ENCODE results near the gene MDC1.

DNA sequence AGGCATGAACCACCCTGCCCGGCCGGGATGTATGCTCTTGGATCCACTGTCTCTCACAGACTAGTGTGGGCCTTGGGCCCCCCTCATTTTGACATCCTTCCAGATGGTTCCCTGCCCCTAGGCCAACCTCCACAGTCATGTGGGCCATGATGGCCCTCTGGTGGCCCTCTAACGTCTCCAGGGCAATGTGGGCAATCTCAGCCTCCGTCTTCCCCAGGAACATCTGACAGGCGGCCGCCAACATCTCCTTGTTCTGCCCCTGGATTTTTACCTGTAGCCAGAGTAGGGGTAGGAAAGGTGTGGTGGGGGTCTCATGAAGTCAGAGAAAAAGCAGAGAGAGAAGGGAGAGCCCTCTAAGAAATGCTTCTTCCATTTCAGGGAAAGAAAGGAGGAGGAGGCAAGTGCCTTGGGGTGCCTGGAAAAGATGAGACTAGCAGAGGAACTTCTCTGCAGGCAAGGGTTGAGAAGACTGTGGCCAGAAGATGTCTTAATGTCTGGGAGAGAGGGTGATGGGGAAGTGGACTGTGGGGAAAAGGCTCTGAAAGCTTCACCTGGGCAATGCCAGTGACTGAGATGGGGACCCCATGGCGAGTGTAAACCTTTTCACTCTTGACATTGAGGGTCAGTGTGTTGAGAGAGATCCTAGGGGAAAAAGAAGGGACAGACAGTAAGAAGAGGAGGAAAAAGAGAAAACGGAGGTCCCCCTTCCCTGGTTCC is 24.1 kb upstream of the MDC1 start:
- TF ChIP-seq, protein P1, sequence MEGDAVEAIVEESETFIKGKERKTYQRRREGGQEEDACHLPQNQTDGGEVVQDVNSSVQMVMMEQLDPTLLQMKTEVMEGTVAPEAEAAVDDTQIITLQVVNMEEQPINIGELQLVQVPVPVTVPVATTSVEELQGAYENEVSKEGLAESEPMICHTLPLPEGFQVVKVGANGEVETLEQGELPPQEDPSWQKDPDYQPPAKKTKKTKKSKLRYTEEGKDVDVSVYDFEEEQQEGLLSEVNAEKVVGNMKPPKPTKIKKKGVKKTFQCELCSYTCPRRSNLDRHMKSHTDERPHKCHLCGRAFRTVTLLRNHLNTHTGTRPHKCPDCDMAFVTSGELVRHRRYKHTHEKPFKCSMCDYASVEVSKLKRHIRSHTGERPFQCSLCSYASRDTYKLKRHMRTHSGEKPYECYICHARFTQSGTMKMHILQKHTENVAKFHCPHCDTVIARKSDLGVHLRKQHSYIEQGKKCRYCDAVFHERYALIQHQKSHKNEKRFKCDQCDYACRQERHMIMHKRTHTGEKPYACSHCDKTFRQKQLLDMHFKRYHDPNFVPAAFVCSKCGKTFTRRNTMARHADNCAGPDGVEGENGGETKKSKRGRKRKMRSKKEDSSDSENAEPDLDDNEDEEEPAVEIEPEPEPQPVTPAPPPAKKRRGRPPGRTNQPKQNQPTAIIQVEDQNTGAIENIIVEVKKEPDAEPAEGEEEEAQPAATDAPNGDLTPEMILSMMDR (IDR thresholded peaks at IDR 0.05; ENCODE audit: low read depth, low read length, poor library complexity, severe bottlenecking): no peak
- TF ChIP-seq EZH2phosphoT487 (IDR thresholded peaks at IDR 0.05; ENCODE audit: borderline replicate concordance, low read length): no peak

All from DOHH2 (cell line).